ENCODE data around the gene CLASRP. TPM values are rescaled to one million over a fixed set of nuclear protein-coding genes. Genes with fewer than 3 reads are reported as not detected.

The CLASRP gene
- polyA plus RNA-seq, 2 donors, result 42.6 to 132 TPM

DNA sequence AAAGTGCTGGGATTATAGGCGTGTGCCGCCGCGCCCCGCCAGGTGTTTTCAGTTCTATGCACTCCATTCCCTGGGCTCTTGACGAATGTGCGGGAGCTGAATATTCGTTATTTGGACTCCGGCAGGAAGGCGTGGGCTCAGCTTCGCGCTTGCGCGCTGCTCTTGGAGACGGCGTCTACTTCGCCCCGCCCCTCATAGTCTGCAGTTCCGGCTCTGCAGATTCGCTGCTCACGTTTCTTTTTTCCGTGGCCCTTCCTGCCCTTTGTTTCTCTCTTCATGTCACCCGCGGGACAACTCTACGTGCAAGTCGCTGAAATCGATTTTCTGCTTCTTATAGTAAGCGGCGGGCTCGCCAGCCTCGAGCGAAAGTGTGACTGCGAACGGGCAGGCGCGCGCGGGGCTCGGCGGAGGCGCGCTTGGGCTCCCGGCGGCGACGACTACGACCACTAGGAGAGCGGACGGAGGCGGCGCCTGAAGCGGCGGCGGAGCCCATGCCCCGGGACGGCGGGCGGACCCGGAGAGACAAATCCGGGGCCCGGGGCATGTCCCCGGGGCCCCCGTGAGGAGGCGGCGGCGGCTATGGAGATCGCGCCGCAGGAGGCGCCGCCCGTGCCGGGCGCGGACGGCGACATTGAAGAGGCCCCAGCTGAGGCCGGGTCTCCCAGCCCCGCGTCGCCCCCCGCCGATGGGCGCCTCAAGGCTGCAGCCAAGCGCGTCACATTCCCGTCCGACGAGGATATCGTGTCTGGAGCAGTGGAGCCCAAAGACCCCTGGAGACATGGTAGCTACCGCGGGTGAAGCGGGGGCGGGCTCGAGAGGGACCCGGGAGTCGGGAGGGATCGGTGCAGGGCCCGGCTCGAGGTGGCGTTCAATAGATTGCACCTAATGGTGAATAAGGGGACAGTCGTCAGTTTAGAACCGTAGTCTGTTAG is 54.2 kb downstream of the CLASRP start, which contains the start of gene PPP1R37:
Gene PPP1R37 (plus strand): TSS at position 433 of the 932 bp plus-strand sequence. CDS start 147 bp downstream, at position 580.
- Histone ChIP-seq H3K27ac (ENCODE audit: low read depth in 2 of 2, low read length in 1 of 2) (peak within 1 kb of the TSS; percentile 72 to 94), H3K9me3 (ENCODE audit: control insufficient read depth in 2 of 2, insufficient read depth in 1 of 2, low read depth in 1 of 2, low read length in 1 of 2) (no peaks in the 10 kb centered on the region), H3K36me3 (ENCODE audit: control insufficient read depth in 2 of 2, insufficient read depth in 2 of 2, low read length in 1 of 2) (peaks cover 0 to 8% of the 10 kb centered on the region in 2 donors), H3K27me3 (ENCODE audit: control insufficient read depth in 1 of 2, insufficient read depth in 2 of 2, low read length in 2 of 2) (no peaks in the 10 kb centered on the region), H3K4me1 (ENCODE audit: control insufficient read depth in 2 of 2, insufficient read depth in 2 of 2, low read length in 1 of 2) (peaks cover 6 to 22% of the 10 kb centered on the region in 2 donors), H3K4me3 (ENCODE audit: low read depth in 1 of 2, low read length in 2 of 2) (peak within 1 kb of the TSS; percentile 75 to 94)
- 0% methylated on average over 72 to 103 of the region's 103 CpGs for WGBS, 2 donors

DNA sequence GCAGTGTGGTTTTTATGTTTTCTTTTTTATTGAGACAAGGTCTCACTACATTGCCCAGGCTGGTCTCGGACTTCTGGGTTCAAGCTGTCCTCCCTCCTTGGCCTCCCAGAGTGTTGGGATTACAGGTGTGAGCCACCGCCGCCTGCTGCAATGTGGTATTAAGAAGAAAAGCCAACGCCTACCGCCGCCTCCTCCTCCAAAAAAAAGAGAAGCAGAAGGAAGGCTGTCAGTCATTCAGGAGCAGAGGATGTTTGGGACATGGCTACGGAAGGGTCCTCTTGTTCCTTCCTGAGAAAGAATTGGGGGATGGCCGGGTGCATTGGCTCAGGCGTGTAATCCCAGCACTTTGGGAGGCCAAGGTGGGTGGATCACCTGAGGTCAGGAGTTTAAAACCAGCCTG is 55.3 kb downstream of the CLASRP start:
- Histone ChIP-seq H3K27ac (ENCODE audit: low read depth in 2 of 2, low read length in 1 of 2) (no peak overlapping the region), H3K36me3 (ENCODE audit: control insufficient read depth in 2 of 2, insufficient read depth in 2 of 2, low read length in 1 of 2) (peaks cover 0 to 8% of the 10 kb centered on the region in 2 donors), H3K4me1 (ENCODE audit: control insufficient read depth in 2 of 2, insufficient read depth in 2 of 2, low read length in 1 of 2) (peaks cover 11 to 32% of the 10 kb centered on the region in 2 donors), H3K4me3 (ENCODE audit: low read depth in 1 of 2, low read length in 2 of 2) (peak overlapping the region; percentile 8 to 94), H3K27me3 (ENCODE audit: control insufficient read depth in 1 of 2, insufficient read depth in 2 of 2, low read length in 2 of 2) (no peaks in the 10 kb centered on the region), H3K9me3 (ENCODE audit: control insufficient read depth in 2 of 2, insufficient read depth in 1 of 2, low read depth in 1 of 2, low read length in 1 of 2) (no peaks in the 10 kb centered on the region)
- 51% methylated on average over 9 of the region's 9 CpGs for WGBS, 2 donors

DNA sequence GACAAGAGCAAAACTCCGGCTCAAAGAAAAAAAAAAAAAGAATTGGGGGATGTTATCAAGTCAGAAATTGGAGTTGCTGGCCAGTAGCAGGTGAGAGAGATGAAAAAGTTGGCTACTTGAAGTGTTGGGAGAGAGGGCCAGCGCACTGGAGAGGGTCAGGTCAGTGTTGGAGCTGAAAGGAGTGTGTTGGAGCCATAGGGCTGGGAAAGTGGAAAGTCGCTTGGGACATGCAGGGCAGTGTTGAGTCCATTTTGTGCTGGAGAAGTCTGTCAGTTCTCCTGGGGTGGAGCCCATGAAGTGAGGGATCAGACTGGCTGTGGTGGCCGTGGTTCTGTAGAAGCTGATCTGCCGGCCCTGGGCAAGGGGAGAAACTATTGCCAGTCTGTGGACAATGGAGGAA is 55.9 kb downstream of the CLASRP start:
- Histone ChIP-seq H3K4me1 (ENCODE audit: control insufficient read depth in 2 of 2, insufficient read depth in 2 of 2, low read length in 1 of 2) (peaks cover 11 to 35% of the 10 kb centered on the region in 2 donors), H3K27ac (ENCODE audit: low read depth in 2 of 2, low read length in 1 of 2) (no peak overlapping the region), H3K9me3 (ENCODE audit: control insufficient read depth in 2 of 2, insufficient read depth in 1 of 2, low read depth in 1 of 2, low read length in 1 of 2) (no peaks in the 10 kb centered on the region), H3K4me3 (ENCODE audit: low read depth in 1 of 2, low read length in 2 of 2) (no peak overlapping the region), H3K27me3 (ENCODE audit: control insufficient read depth in 1 of 2, insufficient read depth in 2 of 2, low read length in 2 of 2) (no peaks in the 10 kb centered on the region), H3K36me3 (ENCODE audit: control insufficient read depth in 2 of 2, insufficient read depth in 2 of 2, low read length in 1 of 2) (peaks cover 0 to 8% of the 10 kb centered on the region in 2 donors)
- WGBS, 2 donors, result 74 to 75% methylated on average over 5 of the region's 5 CpGs

DNA sequence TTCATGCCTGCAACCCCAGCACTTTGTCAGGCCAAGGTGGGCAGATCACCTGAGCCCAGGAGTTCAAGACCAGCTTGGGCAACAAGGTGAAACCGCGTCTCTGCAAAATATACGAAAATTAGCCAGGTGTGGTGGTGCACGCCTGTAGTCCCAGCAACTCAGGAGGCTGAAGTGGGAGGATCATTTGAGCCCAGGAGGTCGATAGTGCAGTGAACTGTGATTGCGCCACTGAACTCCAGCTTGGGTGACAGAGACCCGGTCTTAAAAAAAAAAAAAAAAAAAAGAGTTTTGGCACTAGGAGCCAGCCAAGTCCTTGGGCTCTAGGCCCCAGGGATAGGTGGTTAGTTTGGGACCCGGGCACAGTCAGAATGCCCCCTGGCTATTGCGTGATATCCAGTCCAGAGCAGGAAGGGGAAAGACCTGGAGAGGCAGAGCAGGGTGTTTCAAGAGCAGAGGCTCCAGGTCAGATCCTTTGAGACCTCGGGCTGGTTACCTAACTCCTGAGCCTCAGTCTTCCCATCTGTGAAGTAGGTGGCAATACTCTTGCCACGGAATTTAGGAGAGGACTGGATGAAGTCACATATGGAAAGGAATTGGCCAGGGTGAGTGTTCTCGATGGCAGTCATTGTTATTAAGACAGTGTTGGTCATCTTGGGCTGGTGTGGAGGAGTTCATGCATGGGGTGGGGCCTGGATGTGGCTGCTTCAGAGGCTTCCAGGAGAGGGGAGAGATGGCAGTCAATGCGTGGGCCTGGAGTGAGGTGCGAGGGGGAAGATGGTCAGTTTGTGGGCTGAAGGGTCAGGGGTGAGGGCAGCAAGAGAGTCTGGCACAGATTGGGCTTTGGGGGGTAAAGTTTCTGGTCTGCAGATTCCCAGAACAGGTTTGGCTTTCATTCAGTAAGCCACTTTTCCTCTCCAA is 56.9 kb downstream of the CLASRP start:
- H3K4me1 ChIP-seq (ENCODE audit: control insufficient read depth in 2 of 2, insufficient read depth in 2 of 2, low read length in 1 of 2), result peaks cover 11 to 37% of the 10 kb centered on the region in 2 donors
- WGBS, 2 donors, result 86 to 89% methylated on average over 14 of the region's 14 CpGs
- H3K4me3 ChIP-seq (ENCODE audit: low read depth in 1 of 2, low read length in 2 of 2), result no peak overlapping the region
- peaks cover 0 to 3% of the 10 kb centered on the region in 2 donors for H3K36me3 ChIP-seq (ENCODE audit: control insufficient read depth in 2 of 2, insufficient read depth in 2 of 2, low read length in 1 of 2)
- no peaks in the 10 kb centered on the region for H3K9me3 ChIP-seq (ENCODE audit: control insufficient read depth in 2 of 2, insufficient read depth in 1 of 2, low read depth in 1 of 2, low read length in 1 of 2)
- no peak overlapping the region for H3K27ac ChIP-seq (ENCODE audit: low read depth in 2 of 2, low read length in 1 of 2)
- H3K27me3 ChIP-seq (ENCODE audit: control insufficient read depth in 1 of 2, insufficient read depth in 2 of 2, low read length in 2 of 2), result no peaks in the 10 kb centered on the region

DNA sequence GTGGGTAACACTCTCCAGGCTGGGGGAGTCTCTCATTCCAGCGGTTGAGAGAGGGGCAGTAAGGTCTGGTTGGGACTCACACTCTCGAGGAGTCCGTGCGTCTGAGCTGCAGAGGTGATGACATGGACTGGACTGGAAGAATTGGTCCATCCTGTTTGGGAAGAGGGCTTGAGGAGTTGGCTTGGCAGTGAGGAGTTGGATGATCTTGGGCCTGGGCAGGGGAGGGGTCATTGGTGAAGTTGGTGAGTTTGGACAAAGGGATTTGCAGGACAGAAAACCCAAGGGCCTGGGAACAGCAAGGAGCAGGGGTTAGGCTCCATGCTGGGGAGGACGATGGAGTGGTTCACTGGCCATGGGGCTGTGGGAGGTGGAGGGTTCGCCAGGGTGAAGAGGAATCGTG is 57.9 kb downstream of the CLASRP start:
- 88 to 92% methylated on average over 7 of the region's 7 CpGs for WGBS, 2 donors

DNA sequence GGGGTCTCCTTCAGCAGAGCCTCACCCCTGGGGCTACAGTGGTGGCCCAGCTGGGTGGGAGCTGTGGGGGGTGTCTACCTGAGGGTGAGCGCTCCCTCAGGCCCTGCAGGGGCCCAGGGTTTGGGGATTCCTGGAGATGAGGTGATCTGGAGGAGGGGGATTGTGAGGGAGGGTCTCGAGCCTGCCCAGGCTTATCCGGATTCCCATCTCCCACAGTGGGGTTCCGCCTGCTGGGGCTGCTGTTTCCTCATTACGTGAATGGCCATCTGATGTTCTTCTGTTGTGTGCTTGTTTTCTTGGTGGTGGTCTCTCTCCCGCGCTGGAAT is 58.6 kb downstream of the CLASRP start:
- 77 to 89% methylated on average over 7 of the region's 7 CpGs for WGBS, 2 donors
- H3K4me3 ChIP-seq (ENCODE audit: low read depth in 1 of 2, low read length in 2 of 2), result no peak overlapping the region
- H3K27ac ChIP-seq (ENCODE audit: low read depth in 2 of 2, low read length in 1 of 2), result no peak overlapping the region

More for the DNA sequence above, 57.9 kb downstream of the CLASRP start:
- Histone ChIP-seq H3K9me3 (ENCODE audit: control insufficient read depth in 2 of 2, insufficient read depth in 1 of 2, low read depth in 1 of 2, low read length in 1 of 2) (no peaks in the 10 kb centered on the region), H3K4me3 (ENCODE audit: low read depth in 1 of 2, low read length in 2 of 2) (no peak overlapping the region), H3K36me3 (ENCODE audit: control insufficient read depth in 2 of 2, insufficient read depth in 2 of 2, low read length in 1 of 2) (peaks cover 0 to 3% of the 10 kb centered on the region in 2 donors), H3K27me3 (ENCODE audit: control insufficient read depth in 1 of 2, insufficient read depth in 2 of 2, low read length in 2 of 2) (no peaks in the 10 kb centered on the region), H3K27ac (ENCODE audit: low read depth in 2 of 2, low read length in 1 of 2) (no peak overlapping the region), H3K4me1 (ENCODE audit: control insufficient read depth in 2 of 2, insufficient read depth in 2 of 2, low read length in 1 of 2) (peaks cover 13 to 36% of the 10 kb centered on the region in 2 donors)

DNA sequence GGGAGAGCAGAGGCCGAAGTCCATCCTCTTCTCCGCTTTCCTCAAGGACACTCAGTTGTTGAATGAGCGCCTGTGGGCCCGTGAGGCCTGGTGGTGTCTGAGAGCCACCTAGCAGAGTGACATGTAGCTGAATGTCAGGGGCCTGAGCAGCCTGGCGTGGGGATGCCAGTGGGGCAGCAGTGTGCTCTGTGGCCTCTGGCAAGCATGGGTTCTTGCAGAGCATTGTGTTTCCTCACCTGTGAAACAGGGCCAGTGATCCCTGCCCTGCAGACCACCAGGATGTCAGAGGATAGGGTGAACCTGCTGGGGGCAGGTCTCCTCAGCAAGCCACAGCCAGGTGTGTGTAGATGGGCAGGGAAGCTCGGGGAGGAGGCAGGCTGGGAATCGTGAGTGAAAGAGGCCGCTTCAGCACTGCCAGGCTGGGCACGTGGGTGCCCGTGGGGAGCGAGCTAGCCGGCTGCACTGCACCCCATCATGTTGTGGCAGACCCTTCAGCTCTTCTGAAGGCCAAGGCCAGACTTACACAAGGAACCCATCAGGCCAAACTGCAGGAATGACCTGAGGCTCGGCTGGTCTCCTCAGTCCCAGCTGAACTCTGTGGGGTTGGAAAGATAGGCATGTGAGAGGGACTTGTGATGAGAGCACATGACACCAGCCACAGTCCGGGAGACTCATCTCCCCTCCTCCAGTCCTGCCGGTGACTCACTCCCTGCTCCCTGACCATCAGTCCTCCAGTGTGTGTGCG is 59.1 kb downstream of the CLASRP start:
- WGBS, 2 donors, result 58 to 59% methylated on average over 16 of the region's 16 CpGs
- Histone ChIP-seq H3K4me1 (ENCODE audit: control insufficient read depth in 2 of 2, insufficient read depth in 2 of 2, low read length in 1 of 2) (peaks cover 15 to 37% of the 10 kb centered on the region in 2 donors), H3K4me3 (ENCODE audit: low read depth in 1 of 2, low read length in 2 of 2) (no peak overlapping the region)

More for the DNA sequence above, 58.6 kb downstream of the CLASRP start:
- Histone ChIP-seq H3K27me3 (ENCODE audit: control insufficient read depth in 1 of 2, insufficient read depth in 2 of 2, low read length in 2 of 2) (no peaks in the 10 kb centered on the region), H3K4me1 (ENCODE audit: control insufficient read depth in 2 of 2, insufficient read depth in 2 of 2, low read length in 1 of 2) (peaks cover 15 to 36% of the 10 kb centered on the region in 2 donors), H3K9me3 (ENCODE audit: control insufficient read depth in 2 of 2, insufficient read depth in 1 of 2, low read depth in 1 of 2, low read length in 1 of 2) (no peaks in the 10 kb centered on the region), H3K36me3 (ENCODE audit: control insufficient read depth in 2 of 2, insufficient read depth in 2 of 2, low read length in 1 of 2) (peaks cover 0 to 3% of the 10 kb centered on the region in 2 donors)

DNA sequence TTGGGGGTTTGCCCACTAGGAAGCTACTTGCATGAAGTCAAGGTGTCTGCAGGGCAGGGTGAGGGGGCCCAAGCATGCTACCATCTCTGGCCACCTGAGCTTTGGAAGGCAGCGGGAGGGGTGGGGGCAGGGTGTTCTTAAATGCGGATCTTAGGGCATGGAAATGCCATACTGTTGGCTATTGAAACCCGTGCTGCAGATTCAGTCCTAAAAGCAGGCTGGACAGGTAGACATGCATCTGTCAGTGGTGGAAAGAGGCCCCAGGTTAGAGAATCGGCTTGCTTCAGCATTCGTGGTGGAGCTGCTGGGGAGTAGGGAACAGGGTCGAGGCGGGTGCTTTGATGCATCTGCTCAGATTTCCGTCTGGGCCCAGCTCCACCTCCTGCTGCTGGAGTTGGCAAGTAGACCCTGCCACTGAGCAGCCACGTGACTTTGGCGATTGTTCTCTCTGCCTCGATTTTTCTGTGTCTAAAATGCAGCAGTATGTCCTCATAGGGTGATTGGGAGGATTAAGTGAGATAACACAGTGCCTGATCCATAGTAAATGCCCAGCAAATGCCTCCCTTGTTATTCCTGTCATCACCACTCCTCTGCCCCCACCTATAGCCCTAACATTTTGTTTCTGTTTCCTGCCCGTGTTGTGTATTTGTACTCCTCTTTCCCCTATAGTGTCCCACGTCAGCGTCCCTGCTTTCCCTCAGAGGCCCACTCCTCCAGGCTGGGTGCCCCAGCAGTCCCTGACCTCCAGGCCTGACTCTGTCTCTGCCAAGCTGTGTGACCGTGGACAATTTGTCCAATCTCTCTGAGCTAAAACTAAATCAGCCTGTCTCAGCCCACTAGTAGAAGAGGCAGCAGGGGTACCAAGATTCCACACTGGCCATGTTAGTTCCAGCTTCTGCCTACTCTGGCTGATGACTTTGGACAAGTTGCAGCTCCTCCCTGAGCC is 59.9 kb downstream of the CLASRP start:
- Histone ChIP-seq H3K4me1 (ENCODE audit: control insufficient read depth in 2 of 2, insufficient read depth in 2 of 2, low read length in 1 of 2) (peaks cover 16 to 42% of the 10 kb centered on the region in 2 donors), H3K27ac (ENCODE audit: low read depth in 2 of 2, low read length in 1 of 2) (peak overlapping the region; percentile 62 to 86), H3K27me3 (ENCODE audit: control insufficient read depth in 1 of 2, insufficient read depth in 2 of 2, low read length in 2 of 2) (no peaks in the 10 kb centered on the region), H3K36me3 (ENCODE audit: control insufficient read depth in 2 of 2, insufficient read depth in 2 of 2, low read length in 1 of 2) (peaks cover 0 to 3% of the 10 kb centered on the region in 2 donors), H3K9me3 (ENCODE audit: control insufficient read depth in 2 of 2, insufficient read depth in 1 of 2, low read depth in 1 of 2, low read length in 1 of 2) (no peaks in the 10 kb centered on the region), H3K4me3 (ENCODE audit: low read depth in 1 of 2, low read length in 2 of 2) (no peak overlapping the region)
- WGBS, 2 donors, result 30 to 33% methylated on average over 15 of the region's 15 CpGs

More for the DNA sequence above, 59.1 kb downstream of the CLASRP start:
- Histone ChIP-seq H3K27ac (ENCODE audit: low read depth in 2 of 2, low read length in 1 of 2) (peak overlapping the region in 1 of 2 donors; percentile 38), H3K36me3 (ENCODE audit: control insufficient read depth in 2 of 2, insufficient read depth in 2 of 2, low read length in 1 of 2) (peaks cover 0 to 3% of the 10 kb centered on the region in 2 donors), H3K27me3 (ENCODE audit: control insufficient read depth in 1 of 2, insufficient read depth in 2 of 2, low read length in 2 of 2) (no peaks in the 10 kb centered on the region), H3K9me3 (ENCODE audit: control insufficient read depth in 2 of 2, insufficient read depth in 1 of 2, low read depth in 1 of 2, low read length in 1 of 2) (no peaks in the 10 kb centered on the region)

All from esophagus (tissue), 2 donors.